ENCODE data around the gene SLC47A2.

The SLC47A2 gene

DNA sequence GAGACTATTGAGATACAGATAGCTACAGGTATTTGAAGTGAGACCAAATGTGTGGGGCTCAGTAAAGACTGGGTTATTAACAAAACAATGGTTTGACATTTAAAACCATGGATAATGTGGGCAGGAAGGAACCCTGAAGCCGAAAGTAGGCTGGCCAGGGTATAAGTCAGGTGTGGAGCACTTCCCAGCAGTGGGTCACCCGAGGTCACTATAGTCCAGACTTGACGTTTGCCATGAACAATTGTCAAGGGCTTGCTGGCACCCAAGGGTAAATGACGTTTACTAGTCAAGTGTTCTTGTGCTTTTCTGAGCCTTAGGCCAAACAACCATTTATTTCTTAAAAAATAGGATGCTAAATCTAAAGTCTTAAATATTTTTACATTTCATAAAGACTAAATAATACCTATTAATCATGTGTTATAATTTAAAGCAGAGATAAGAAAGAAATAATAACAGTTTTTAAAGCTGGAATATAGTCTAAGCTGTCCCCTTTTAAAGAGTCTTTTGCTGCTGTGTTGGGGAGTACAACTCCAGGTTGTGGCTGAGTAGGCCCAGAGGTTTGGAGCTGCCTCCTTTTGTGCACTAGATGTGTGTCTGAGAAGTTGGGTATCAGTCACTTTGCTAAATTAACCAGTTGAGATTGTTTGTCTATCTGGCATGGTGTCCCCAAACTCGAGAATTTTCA lies 52.1 kb downstream of the SLC47A2 start:
- no peak for DNase-seq

DNA sequence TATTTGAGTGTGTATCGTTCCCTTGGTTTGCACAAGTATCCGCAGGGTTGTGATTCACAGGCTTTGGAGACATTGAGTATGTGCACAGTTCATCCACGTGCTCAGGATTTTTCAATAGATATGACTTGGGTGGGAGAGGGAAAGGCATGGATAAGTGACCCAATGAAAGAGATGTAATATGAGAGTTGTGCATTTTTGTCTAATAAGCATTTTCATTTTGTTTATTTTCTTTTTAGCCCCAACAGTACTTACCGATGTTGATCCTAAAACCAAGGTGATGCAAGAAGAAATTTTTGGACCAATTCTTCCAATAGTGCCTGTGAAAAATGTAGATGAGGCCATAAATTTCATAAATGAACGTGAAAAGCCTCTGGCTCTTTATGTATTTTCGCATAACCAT lies 53.3 kb downstream of the SLC47A2 start:
- no peak for DNase-seq

DNA sequence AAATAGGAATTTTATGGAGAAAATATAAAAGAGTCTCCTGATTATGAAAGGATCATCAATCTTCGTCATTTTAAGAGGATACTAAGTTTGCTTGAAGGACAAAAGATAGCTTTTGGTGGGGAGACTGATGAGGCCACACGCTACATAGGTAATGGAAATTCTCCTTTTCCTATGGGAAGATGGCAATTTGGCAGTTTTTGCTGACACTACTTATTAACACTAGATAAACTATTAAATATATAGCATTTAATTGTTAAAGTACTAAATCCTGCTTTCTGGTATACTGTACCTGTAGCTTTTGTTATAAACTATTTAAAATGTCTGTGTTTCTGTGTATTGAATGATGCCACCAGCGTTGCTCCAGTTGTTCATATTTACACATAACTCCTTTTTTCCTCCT lies 55.3 kb downstream of the SLC47A2 start:
- no peak for DNase-seq

DNA sequence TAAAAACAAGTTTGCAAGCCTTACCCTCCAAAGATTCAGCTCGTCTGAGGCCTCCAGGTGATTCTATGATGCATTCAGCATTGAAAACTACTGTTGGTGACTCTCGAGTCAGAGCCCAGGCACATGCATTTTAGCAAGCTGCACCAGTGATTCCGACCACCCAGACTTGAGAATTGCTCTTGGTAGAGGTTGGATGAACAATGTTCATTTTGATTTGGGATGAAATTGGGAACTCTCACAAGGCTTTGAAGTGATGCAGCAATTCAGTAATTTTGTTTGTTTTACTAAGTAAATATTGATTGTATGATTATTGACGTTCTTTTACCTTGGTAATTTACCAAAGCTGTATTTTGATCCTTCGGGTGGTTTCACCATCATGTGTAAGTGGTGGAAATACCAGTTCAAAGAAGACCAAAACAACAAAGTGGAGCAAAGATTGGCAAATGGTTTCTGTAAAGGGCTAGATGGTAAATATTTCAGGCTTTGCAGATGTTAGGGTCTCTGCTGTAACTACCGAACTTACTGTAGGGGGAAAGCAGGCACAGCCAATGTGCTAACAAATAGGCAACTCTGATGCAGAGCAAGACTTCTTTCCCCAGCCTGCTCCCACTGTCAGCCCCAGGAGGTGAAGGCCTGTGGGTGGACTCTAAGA lies 56.0 kb downstream of the SLC47A2 start:
- DNase-seq, result no peak

DNA sequence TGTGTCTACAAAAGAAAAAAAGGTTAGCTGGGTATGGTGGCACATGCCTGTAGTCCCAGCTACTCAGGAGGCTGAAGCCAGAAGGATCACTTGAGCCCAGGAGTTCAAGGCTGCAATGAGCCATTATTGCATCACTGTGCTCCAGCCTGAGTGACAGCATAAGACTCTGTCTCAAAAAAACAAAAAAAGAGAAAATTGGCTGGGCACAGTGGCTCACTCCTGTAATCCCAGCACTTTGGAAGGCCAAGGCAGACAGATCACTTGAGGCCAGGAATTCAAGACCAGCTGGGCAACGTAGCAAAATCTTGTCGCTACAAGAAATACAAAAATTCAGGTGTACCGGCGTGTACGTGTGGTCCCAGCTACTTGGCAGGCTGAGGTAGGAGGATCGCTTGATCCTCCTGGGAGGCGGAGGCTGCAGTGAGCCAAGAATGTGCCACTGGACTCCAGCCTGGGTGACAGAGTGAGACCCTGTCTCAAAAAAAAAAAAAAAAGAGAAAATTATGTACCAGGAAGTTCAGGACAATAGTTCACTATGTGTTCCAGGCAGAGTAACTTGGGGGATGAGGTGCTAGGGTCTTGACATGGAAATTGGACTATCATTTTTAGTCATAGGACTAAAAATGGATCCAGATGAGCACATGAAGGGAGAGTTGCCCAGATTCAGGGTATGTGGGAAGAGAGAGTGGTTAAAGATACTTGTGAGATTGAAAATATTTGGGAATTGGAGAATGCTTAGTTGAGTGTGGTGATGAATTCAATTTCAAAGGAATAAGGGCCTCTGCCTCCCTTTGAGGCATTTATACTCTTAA lies 56.8 kb downstream of the SLC47A2 start:
- DNase-seq, result no peak

DNA sequence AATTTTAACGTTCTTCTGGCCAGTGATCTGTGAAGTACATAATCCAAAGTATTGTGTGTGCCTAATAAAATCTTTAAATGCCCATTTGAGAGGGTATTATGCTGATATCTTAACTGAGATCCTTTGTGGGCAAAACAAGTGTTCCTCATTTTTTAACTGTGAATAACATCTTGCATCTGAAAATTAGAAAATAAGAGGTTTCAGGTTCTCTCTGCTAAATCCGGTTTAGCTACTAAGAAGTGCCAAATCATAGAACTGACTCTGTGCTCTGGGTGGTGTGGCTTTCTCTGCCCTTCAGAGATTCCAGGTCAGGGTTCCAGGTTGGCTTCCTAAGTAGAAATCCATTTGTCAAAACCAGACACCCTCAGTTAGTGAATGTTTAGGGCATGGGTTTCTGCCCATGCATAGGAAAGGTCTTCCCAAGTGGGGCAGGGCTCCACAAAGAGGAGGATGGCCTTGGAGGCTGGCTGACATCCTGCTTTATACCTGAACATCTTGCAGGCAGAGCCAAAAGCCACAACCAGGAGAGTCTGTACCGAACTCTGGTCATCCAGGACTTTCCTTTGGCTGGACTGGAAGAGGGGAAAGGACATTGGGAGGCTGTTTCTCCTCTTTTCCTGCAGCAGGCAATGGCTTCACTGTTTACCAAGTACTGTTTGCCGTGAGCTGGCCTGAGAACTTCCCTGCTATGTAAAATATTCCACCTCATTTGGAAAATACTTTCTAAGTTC lies 59.4 kb downstream of the SLC47A2 start:
- DNase-seq, result no peak

DNA sequence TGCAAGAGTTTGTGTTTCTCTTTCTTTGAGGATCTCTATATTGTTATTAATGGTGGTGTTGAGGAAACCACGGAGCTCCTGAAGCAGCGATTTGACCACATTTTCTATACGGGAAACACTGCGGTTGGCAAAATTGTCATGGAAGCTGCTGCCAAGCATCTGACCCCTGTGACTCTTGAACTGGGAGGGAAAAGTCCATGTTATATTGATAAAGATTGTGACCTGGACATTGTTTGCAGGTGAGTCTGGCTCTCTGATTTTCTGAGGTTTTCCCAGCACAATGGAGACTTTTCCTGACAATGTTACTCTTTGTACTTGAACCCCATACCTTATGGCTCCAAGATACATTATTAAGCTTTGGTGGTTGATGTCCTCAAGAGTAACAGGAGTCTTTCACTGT lies 60.0 kb downstream of the SLC47A2 start:
- DNase-seq, result no peak

DNA sequence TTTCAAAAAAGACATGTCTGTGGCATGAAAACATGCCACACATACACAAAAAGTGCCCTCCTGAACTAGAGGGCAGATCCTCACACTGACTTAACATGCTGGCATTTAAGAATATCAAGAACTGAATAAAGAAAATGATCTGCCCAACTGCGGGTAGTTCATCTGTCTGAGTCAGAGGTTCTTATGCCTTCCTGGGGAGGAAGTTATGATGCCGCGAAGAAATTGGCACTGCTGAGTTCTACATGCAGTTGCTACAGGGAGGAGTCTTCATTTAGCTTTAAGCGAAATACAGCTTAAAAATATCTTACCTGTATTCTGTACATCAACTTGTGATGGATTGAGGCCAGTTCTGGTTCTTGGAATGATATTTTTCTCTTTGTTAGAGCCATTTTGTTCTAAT lies 61.5 kb downstream of the SLC47A2 start:
- no peak for DNase-seq

DNA sequence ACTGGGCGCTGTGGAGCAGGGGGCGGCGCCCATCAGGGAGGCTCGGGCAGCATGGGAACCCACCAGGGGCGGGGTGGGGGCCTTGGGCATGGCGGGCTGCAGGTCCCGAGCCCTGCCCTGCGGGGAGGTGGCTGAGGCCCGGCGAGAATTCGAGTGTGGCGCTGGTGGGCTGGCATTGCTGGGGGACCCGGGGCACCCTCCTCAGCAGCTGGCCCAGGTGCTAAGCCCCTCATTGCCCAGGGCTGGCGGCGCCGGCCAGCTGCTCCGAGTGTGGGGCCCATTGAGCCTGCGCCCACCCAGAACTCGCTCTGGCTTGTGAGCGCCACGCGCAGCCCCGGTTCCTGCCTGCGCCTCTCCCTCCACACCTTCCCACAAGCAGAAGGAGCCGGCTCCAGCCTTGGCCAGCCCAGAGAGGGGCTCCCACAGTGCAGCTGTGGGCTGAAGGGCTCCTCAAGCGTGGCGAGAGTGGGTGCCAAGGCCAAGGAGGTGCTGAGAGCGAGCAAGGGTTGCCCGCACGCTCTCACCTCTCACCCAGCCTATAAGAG lies 62.0 kb downstream of the SLC47A2 start:
- DNase-seq, result no peak

DNA sequence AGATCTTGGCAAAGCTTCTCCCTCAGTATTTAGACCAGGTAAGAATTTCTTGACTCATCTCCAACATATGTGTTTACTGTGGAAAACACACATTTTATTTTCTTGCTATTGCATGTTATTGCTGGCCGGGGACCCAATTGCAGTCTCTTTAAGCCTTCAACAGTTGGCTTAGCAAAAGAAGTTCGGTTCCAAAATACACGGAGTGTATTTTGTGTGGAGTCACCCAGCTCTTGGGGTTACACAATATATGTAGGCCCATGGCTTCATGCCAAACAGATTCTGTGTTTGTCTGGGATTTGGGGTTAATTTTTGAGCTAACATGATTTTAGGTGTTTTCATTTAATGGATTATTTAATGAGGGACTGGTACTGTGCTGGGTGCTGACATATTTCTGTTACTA lies 63.8 kb downstream of the SLC47A2 start:
- DNase-seq, result no peak

DNA sequence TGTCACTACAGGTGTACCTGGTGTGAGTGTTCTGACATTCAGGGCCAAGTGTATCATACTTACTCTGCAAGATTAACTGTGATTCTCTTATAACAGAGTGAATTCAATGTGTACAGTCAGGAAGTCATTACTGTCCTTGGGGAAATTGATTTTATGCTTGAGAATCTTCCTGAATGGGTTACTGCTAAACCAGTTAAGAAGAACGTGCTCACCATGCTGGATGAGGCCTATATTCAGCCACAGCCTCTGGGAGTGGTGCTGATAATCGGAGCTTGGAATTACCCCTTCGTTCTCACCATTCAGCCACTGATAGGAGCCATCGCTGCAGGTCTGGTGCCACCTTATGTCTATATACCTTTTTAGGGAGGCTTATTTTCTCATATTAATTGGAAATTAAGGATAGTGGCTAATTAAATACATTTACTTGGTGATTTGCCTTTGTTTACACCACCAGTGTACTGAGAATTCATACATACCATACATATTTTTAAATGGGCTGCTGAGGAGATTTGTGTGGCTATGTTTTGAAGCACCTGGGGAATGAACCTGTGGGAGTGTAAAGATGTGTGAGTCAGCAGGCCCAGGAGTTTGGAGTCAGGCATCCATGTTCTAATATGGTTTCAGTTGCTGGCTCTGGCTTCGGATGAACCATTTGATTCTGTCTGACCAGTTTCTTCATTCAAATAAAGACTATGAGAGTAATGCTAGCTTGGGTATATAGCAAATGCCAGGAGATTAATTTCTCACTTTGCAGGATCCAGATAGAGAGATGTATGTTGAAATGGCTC lies 64.7 kb downstream of the SLC47A2 start:
- DNase-seq, result no peak

DNA sequence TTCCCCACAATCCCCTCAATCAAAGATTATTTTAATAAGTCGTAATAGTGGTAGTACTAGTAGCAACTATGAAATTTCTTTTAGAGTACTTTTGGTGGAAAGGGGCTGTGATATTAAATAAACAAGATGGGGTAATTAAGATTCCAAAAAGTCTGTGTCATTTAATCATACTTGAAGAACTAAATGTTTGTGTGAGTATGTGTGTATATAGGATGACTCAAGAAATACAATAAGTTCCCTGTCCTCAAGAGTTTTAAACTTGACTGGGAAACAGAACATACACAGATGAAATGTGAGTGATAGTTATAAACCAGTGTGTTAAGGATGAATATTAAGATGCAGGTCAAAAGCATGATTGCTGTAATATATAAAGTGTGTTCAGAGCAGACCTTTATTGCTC lies 65.6 kb downstream of the SLC47A2 start:
- no peak for DNase-seq

DNA sequence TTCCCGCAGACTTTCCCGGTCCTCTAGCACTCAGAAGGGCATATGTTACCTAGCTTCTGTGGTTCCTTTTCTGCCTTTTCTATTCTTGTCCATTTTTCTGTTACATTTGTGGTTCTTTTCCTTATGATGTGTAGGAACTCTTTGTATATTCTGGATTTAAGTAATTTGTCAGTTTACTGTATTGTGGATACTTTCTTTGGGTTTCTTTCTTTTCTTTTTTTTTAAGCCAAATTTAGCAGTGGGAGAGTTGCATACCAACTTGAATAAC lies 67.2 kb downstream of the SLC47A2 start:
- no peak for DNase-seq

DNA sequence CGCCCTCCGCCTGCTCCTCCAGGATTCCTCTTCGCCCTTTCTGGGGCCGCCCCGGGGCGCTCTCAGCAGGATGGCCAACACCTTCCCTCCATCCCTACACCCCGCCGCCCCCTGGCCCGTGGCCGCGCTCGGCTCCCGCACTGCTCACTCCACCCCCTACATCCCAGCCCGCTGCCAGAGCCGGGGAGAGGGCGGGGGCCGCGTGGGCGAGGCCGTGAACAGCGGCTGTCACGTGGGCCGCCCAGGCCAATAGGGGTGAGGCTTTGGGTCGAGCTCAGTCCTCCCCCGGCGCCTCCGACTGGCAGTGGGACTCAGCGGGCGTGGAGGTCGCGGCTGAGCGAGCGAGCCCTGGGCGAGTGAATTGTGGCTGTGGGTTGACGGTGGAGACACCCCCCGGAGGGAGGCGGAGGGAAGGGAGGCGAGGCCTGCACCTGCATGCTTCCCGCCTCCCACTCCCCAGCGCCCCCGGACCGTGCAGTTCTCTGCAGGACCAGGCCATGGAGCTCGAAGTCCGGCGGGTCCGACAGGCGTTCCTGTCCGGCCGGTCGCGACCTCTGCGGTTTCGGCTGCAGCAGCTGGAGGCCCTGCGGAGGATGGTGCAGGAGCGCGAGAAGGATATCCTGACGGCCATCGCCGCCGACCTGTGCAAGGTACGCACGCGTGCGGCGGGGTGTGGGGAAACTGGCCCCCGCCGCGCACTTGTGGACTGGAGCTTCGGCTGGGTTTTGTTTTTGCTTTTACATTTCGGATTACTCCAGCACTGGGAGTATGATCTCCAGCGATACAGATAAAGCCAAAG lies 67.7 kb downstream of the SLC47A2 start, which contains the start of gene ALDH3A2:
ALDH3A2 (plus strand) TSS at position 277 of the 799 bp plus-strand sequence; CDS start at position 498, 221 bp downstream.
- DNase-seq, result peak; percentile 84

DNA sequence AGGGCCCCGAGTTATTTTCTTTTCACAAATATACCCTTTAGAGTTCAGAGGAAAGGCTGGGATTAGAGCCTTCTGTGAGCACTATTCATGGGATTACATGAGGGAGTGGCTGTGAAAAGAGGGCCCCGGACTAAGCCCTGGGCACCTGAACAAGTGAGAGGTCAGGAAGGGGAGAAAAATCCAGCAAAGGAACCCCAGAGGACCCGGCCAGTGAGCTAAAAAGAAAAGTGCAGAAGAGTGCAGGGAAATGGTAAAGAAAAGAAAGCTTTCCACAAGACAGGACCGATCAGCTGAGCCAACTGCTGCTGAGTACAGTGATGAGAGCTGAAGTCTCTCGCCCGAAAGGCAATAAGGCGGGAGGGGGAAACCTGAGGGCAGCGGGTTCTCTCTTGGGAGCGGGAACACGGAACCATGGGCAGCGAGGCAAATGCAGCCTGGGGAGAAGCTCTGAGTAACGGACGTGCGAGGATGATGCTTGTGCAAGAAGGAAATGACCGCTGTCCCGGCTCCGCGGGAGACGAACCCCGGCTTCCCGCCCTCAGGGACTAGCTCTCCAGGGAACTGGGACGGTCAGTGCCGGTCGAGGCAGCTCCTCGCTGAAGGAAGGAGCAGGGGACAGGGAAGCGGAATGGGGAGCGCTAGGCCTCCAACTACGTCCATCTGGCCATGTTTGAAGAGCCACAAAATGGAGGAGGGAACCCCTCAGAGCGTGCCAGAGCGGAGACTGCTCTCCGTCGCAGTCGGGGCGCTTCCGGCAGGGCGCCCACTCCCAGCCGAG lies 68.5 kb downstream of the SLC47A2 start:
- peak; percentile 63 for DNase-seq

DNA sequence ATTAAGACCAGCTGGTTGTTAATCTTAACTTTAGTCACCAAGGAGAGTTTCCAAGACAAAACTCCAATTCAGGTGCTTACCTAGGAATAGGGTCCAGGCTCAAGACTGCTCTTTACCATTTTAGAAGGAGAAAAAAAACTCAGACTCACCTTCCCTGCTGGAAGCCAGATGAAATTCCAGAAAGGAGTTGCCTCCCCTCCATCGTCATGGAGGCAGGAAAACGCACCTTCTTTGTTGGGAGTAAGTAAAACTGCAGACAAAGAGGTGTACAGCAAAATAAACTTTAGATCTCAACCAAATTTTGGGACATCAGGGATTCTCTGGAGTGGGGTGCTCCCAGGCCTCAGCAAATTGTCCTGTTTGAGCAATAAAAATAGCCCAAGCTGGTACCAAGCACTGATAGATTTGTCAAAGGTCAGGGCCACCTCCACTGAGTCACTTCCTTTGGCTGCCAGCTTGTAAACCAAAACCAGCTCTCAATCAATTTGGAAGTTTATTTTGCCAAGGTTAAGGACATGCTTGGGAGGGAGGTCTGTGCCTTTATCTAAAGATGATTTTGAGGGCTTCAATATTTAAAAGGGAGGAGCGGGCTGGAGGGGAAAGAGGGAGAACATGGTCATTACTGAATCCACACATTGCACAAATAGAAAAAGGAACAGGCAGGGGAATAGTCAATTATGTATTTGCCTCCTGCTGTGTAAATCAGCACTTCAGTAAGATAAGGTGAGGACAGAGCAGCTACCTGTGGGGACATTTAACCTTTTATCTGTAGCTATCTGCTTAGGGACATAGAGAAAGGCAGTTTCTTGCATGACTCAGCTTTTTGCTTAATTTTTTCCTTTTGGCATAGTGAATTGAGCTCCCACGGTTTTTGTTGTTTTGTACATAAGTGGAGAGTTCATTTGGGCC lies 69.3 kb downstream of the SLC47A2 start:
- DNase-seq, result peak; percentile 70

DNA sequence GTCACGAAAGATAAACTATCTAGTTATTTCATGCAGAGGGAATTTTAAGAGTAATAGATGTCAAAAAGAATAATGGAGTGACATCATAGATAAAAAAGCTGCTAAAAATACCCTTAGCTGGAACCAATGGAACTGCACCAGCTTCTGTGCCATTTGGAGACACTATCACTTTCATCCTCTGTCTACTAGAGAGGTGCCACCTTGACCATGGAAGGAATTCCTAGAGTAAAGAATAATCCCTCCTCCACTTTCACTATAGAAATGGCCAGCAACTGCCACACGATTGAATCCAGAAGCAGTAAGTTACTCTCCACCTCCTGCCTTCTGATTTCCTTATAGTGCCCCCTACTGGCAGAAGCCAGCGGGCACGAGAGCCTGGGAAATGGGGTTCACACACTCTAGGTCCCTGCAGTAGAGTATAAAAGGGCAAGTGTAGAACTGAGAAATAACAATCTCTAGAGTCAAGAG lies 70.6 kb downstream of the SLC47A2 start:
- DNase-seq, result no peak

DNA sequence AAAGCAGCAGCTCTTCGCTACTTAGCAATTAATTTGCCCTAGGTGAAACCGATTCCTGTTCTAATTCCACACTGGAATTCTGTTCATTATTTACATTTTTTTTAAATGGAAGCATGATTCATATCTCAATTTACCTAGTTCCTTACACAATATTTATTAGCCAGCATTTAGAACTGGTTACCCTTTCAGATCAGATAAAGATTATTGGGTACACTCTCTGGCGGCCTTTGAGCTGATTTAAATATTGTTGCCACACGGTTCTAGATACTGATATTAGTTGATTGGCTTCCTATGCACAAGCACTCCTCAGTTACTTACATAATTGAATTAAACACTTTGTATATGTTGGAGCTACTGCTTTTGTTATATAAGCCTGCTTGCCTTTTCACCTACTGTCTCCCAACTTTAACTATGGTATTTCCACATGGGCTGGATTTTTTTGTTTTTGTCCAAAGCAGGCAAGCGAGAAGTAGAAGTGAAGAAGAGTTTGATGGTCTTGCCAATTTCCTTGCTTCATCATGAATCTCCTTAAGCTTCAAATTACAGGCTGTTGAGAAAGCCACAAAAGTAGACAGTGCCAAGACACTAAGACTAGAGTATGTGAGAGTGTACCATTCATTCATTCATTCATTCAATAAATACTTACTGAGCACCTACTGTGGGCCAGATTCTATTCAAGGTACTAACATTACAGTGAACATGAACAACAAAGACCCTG lies 71.7 kb downstream of the SLC47A2 start:
- no peak for DNase-seq
